OCI-LY3 (cell line): ENCODE measurements around the gene USP33.

Experiments
- H2AFZ ChIP-seq: fragments of 200-600, 300-600 bp; shearing (Covaris generic); 2 replicates; pipeline ENCODE4 v1.6.0; 2014; ENCODE audit warnings: antibody characterized with exemption, low read depth, low read length
- H3K27ac ChIP-seq: fragments of 200-600, 300-600 bp; sonication (generic); 2 replicates; pipeline ENCODE4 v1.5.1; 2014; ENCODE audit warnings: mild to moderate bottlenecking, low read length, moderate library complexity, mixed read lengths
- H3K27me3 ChIP-seq: fragments of 200-600, 300-600 bp; sonication (generic); 2 replicates; pipeline ENCODE4 v1.6.1; 2014; ENCODE audit warnings: low read depth, low read length, mixed read lengths
- H3K36me3 ChIP-seq: fragments of 200-600, 300-600 bp; sonication (generic); replicated peaks from 2 replicates; pipeline ENCODE3; 2014; ENCODE audit warnings: low read depth, low read length, mixed read lengths
- H3K4me1 ChIP-seq: fragments of 300-600, 200-600 bp; sonication (generic); 2 replicates; pipeline ENCODE4 v1.6.1; 2014; ENCODE audit warnings: low read length, mixed read lengths
- H3K4me2 ChIP-seq: fragments of 200-600, 300-600 bp; sonication (generic); 2 replicates; pipeline ENCODE4 v1.6.1; 2014; ENCODE audit warnings: low read length, mixed read lengths
- H3K4me3 ChIP-seq: fragments of 300-600, 200-600 bp; sonication (generic); 2 replicates; pipeline ENCODE4 v1.5.1; 2014; ENCODE audit warnings: antibody characterized with exemption, mild to moderate bottlenecking, low read length, moderate library complexity
- H3K79me2 ChIP-seq: fragments of 300-600, 200-600 bp; shearing (Covaris generic); 2 replicates; pipeline ENCODE4 v1.6.1; 2014; ENCODE audit warnings: mild to moderate bottlenecking, low read length, mixed read lengths
- H3K9ac ChIP-seq: fragments of 300-600, 200-600 bp; shearing (Covaris generic); 2 replicates; pipeline ENCODE4 v1.6.0; 2014; ENCODE audit warnings: mild to moderate bottlenecking, low read length, moderate library complexity
- H3K9me3 ChIP-seq: fragments of 200-600, 300-600 bp; shearing (Covaris generic); 2 replicates; pipeline ENCODE4 v1.6.1; 2014; ENCODE audit warnings: low read length, mixed read lengths; ENCODE audit not compliant: insufficient read depth
- H4K20me1 ChIP-seq: fragments of 200-600, 300-600 bp; sonication (generic); 2 replicates; pipeline ENCODE4 v1.6.1; 2016; ENCODE audit warnings: low read length, mixed read lengths; ENCODE audit not compliant: insufficient read depth
- CTCF ChIP-seq: fragments of 200-600, 300-600 bp; sonication (generic); IDR thresholded peaks from 2 replicates; pipeline ENCODE4 v1.5.1; 2014; ENCODE audit warnings: antibody characterized with exemption, low read length, low read depth
- EZH2phosphoT487 ChIP-seq: fragments of 200-600 bp; shearing (Covaris generic); IDR thresholded peaks from 2 replicates; pipeline ENCODE4 v1.6.1; 2018; ENCODE audit warnings: antibody characterized with exemption, mixed run types, low read depth

The USP33 gene

GRCh38 chr1:77683160-77684148, 76.2 kb downstream of the USP33 start:
- Histone ChIP-seq H3K9ac (peak overlapping the region; percentile 96), H3K79me2 (peaks cover 46% of the 10 kb centered on the region), H3K4me3 (peak overlapping the region; percentile 98), H3K27me3 (no peaks in the 10 kb centered on the region), H4K20me1 (peaks cover 14% of the 10 kb centered on the region), H3K27ac (peak overlapping the region; percentile 89), H3K9me3 (no peaks in the 10 kb centered on the region), H3K4me1 (peaks cover 19% of the 10 kb centered on the region), H3K36me3 (no peaks in the 10 kb centered on the region), H3K4me2 (peak overlapping the region; percentile 83), H2AFZ (peak overlapping the region; percentile 66)
- peak; percentile 55 for TF ChIP-seq CTCF
- no peak for TF ChIP-seq EZH2phosphoT487

DNA sequence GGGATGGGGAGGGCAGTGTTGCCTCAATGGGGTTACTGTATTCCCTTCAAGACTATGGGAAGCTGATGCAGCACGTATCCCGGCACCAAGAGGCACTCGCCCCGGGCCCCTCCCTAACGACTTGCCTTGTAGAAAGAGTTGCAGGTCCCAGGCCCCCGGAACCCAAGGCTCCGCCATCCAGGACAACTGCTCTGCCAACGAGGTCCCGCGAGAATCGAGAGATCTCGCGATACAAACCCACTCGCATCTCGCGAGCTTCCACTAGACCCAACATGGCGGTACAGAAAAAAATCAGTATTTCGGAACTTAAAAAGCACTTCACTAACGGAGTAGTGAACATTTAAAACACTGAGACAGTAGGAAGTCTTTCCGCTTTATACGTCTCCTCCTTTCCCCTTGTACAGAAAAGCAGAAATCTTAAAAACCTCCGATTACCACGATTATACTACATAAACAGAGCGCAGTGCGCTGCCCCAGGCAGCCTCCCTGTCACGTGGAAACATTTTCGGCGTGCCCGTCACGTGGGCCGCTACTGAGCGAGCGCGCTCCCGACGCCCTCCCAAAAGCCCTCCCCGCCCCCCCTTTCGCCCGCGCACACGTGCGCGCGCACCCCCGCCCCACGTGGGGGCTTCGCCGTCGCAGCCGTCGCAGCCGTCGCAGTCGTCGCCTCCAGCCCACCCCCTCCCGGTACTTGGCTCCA, 77.0 kb downstream of the USP33 start, which contains the start of gene ZZZ3:
Gene ZZZ3 (minus strand): TSS at position 199 of the 700 bp plus-strand sequence. CDS start 49,304 bp downstream, outside the sequence.
- peak within 1 kb of the TSS; percentile 96 for H3K9ac ChIP-seq
- peak within 1 kb of the TSS; percentile 98 for H3K4me3 ChIP-seq
- H3K36me3 ChIP-seq = no peaks in the 10 kb centered on the region
- H3K4me2 ChIP-seq = peak within 1 kb of the TSS; percentile 93
- H2AFZ ChIP-seq = peak within 1 kb of the TSS; percentile 86
- peak within 1 kb of the TSS; percentile 89 for H3K27ac ChIP-seq
- no peaks in the 10 kb centered on the region for H3K9me3 ChIP-seq
- peaks cover 20% of the 10 kb centered on the region for H4K20me1 ChIP-seq
- H3K4me1 ChIP-seq = peaks cover 19% of the 10 kb centered on the region
- TF ChIP-seq EZH2phosphoT487 = no peak
- TF ChIP-seq CTCF = no peak
- H3K27me3 ChIP-seq = no peaks in the 10 kb centered on the region
- H3K79me2 ChIP-seq = peaks cover 55% of the 10 kb centered on the region

DNA sequence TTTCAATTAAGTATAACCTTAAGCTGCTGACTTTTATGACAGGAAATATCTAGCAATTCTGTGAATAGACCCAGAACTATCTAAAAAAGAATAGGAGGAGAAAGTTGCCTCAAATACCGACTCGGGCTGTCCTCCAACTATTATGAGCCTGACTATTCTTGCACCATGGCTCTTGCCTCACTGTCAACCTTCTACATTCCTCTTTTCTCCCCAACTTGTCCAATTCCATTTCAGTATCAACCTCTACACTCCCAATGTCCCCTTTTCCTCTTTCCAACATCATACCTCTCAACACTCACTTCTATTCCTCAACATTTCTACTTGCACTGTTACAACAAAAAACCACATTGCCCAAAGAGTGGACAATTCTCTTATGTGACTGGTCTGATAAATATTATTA, 79.5 kb downstream of the USP33 start:
- H3K27ac ChIP-seq = no peak overlapping the region
- H3K4me3 ChIP-seq = no peak overlapping the region
- H3K36me3 ChIP-seq = peaks cover 4% of the 10 kb centered on the region
- no peak overlapping the region for H3K9ac ChIP-seq
- H3K4me1 ChIP-seq = peaks cover 19% of the 10 kb centered on the region
- no peaks in the 10 kb centered on the region for H3K27me3 ChIP-seq
- H2AFZ ChIP-seq = no peak overlapping the region
- no peak for TF ChIP-seq CTCF
- no peak overlapping the region for H3K4me2 ChIP-seq
- H4K20me1 ChIP-seq = peaks cover 23% of the 10 kb centered on the region
- no peaks in the 10 kb centered on the region for H3K9me3 ChIP-seq
- peaks cover 79% of the 10 kb centered on the region for H3K79me2 ChIP-seq
